Heart right ventricle (tissue), 16 donors: ENCODE measurements around the gene UBE2C. TPM values are rescaled to one million over a fixed set of nuclear protein-coding genes. Genes with fewer than 3 reads are reported as not detected.
A peak's percentile ranks its signal among the peaks of the same experiment; 100 is the strongest.

Experiments
- ATAC-seq, 8 donors: fragments of 200-7000 bp; cut with Tn5 transposase; one replicate each; pipeline ENCODE4 v1.9.1; 2020; ENCODE audit warnings: mild to moderate bottlenecking in 8 of 8, moderate library complexity in 8 of 8, moderate number of reproducible peaks in 1 of 8
- DNase-seq, 2 donors: peaks; one replicate each; pipeline ENCODE4 v3.0.0-alpha.2; 2020
- H3K27ac ChIP-seq, 10 donors: fragments of 200-600 bp; sonication (generic) in 2 of 10; one replicate each; pipeline versions ENCODE4 v1.5.0 to v1.8.0; 2020 to 2022; ENCODE audit warnings: mild to moderate bottlenecking in 3 of 10
- H3K27me3 ChIP-seq, 7 donors: fragments of 200-600 bp; one replicate each; pipeline ENCODE4 v1.8.0; 2021 to 2022; ENCODE audit warnings: mild to moderate bottlenecking in 2 of 7
- H3K36me3 ChIP-seq, 9 donors: fragments of 200-600 bp; sonication (generic) in 1 of 9; one replicate each; pipeline versions ENCODE4 v1.5.0 to v1.8.0; 2020 to 2022; ENCODE audit warnings: mild to moderate bottlenecking in 2 of 9
- H3K4me1 ChIP-seq, 9 donors: fragments of 200-600 bp; sonication (generic) in 1 of 9; one replicate each; pipeline versions ENCODE4 v1.5.0 to v1.8.0; 2020 to 2022; ENCODE audit warnings: mild to moderate bottlenecking in 4 of 9
- H3K4me3 ChIP-seq, 10 donors: fragments of 200-600 bp; sonication (generic) in 2 of 10; one replicate each; pipeline versions ENCODE4 v1.5.0 to v1.8.0; 2020 to 2022; ENCODE audit warnings: mild to moderate bottlenecking in 7 of 10, moderate library complexity in 2 of 10
- H3K9me3 ChIP-seq, 11 donors: fragments of 200-600 bp in 10 of 11; sonication (generic) in 2 of 11; one replicate each; pipeline versions ENCODE4 v1.5.0 to v1.8.0; 2013 to 2022; ENCODE audit warnings: mild to moderate bottlenecking in 2 of 11, control low read depth in 1 of 11, moderate library complexity in 1 of 11
- WGBS, 2 donors: extraction: QIAGEN DNeasy Blood & Tissue Kit; methylation state at CpG; one replicate each; pipeline ENCODE4 v1.1.7; 2013; ENCODE audit warnings: inconsistent platforms in 1 of 2; 5-methylcytosine and 5-hydroxymethylcytosine counted together
- intact Hi-C, 10 donors: fragments of 100-400 bp; cut with DNase I; formaldehyde crosslinking; loops; one replicate each; pipeline versions ENCODE4 v1.11.1 to v1.14.2; 2022
- polyA plus RNA-seq, 2 donors: library from polyadenylated mRNA; stranded (reverse); fragments of 200-250 nt; gene quantifications; one replicate each; pipeline ENCODE4 v1.2.3, GENCODE V29; 2013
- total RNA-seq, 10 donors: library from RNA; stranded (reverse); fragmentation: NEBNext Ultra II Directional in 3 of 10; extraction: Animal tissue kit (Norgen Biotek cat#: 25700) in 3 of 10; gene quantifications; one replicate each; pipeline versions ENCODE4 v1.2.1 to v1.2.4, GENCODE V29; 2021 to 2023
- TF ChIP-seq, protein P1 (sequence below), 9 donors: fragments of 200-600 bp; sonication (generic) in 2 of 9; IDR thresholded peaks; one replicate each; pipeline versions ENCODE4 v1.5.0 to v1.8.0; 2021 to 2022; ENCODE audit warnings: antibody characterized with exemption in 9 of 9, mild to moderate bottlenecking in 5 of 9, moderate library complexity in 1 of 9
- donor health status: Arrhythmogenic right ventricular cardiomyopathy.
- donor health status: ischemic (EF 13 %, LVEDD 7.1; RV severe dilation, severe dysfunction).
- donor health status: healthy with polysubstance abuse.
- donor health status: DM: no; HTN: yes; CAD: no.
- donor health status: DM: no; HTN: no; CAD: no.
- donor health status: ischemic (EF 25% LVEDD 6.9; RV normal size, moderate dysfunction).
- donor health status: ischemic (EF 25% LVEDD 5.7; RV mildly dilated, moderate dysfunction).
- donor health status: healthy.
- donor health status: DM: yes; HTN: yes; CAD: no.
- donor health status: Ischemic cardiomyopathy.
- donor health status: ischemic (EF 35%, LVEDD 5.7; RV mildly dilated, moderate dysfunction).
- donor health status: nonischemic (EF 11% LVEDD 7.7; RV severe dilation, severe dysfunction).
- donor health status: DM: yes; HTN: yes; CAD: no.
- donor health status: PGD.
- donor health status: ischemic (EF 29% LVEDD 5.4; RV normal size, mild dysfunction).
- donor health status: nonischemic (EF 23%, LVEDD 6.1; RV moderate dilation, normal function).

Gene UBE2C
- total and polyA plus RNA-seq, 12 donors, result 0.37 to 8.6 (median 1.1) TPM; not detected in 2

DNA sequence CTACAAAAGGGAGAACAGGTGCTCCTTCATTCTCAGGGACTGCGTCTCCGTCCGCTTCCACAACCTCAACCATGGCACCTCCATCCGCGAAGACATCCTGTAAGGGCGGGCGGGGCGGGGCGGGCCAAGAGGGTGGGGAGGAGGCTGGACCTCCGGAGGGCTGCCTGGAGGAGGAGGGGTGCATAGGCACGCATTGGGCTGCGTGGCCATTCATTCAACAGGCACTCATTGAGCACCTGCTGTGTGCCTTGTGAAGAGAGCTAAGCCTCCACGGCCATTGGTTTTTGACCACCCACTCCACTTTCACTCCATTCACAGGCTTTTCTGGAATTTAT lies 45.4 kb downstream of the UBE2C start:
- WGBS, 2 donors, result 11 to 12% methylated on average over 13 of the region's 13 CpGs
- TF ChIP-seq, protein P1, sequence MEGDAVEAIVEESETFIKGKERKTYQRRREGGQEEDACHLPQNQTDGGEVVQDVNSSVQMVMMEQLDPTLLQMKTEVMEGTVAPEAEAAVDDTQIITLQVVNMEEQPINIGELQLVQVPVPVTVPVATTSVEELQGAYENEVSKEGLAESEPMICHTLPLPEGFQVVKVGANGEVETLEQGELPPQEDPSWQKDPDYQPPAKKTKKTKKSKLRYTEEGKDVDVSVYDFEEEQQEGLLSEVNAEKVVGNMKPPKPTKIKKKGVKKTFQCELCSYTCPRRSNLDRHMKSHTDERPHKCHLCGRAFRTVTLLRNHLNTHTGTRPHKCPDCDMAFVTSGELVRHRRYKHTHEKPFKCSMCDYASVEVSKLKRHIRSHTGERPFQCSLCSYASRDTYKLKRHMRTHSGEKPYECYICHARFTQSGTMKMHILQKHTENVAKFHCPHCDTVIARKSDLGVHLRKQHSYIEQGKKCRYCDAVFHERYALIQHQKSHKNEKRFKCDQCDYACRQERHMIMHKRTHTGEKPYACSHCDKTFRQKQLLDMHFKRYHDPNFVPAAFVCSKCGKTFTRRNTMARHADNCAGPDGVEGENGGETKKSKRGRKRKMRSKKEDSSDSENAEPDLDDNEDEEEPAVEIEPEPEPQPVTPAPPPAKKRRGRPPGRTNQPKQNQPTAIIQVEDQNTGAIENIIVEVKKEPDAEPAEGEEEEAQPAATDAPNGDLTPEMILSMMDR (IDR thresholded peaks at IDR 0.05), result no peak
- Histone ChIP-seq H3K27ac (peak overlapping the region in 9 of 10 donors; percentile 77 to 96 (median 88)), H3K36me3 (peaks cover 0 to 30% (median 0%) of the 10 kb centered on the region in 9 donors), H3K9me3 (no peaks in the 10 kb centered on the region), H3K27me3 (no peaks in the 10 kb centered on the region), H3K4me3 (peak overlapping the region; percentile 60 to 99 (median 86)), H3K4me1 (peaks cover 10 to 42% (median 35%) of the 10 kb centered on the region in 9 donors)
- ATAC-seq (peak in 3 of 8 donors; percentile 15 to 26 (median 24)), DNase-seq (no peak)
- intact Hi-C loops, result loop anchor here in 1 of 10 donors (2.0 kb wide), 1 partner anchor 23 kb away; no protein-coding TSS in a partner anchor

DNA sequence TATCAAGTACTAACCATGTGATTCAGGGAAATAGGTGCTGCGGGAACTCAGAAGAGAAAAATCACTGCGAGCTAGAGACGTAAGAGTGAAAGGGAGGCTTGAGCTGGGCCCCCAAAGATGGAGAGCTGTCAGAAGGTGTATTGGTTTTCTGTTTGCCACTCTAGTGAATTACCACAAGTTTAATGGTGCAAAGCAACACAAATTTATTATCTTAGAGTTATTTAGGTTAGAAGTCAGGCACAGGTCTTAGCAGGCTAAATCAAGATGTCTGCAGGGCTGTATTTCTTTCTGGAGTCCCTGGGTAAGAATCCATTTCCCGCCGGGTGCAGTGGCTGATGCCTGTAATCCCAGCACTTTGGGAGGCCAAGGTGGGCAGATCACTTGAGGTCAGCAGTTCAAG lies 47.5 kb downstream of the UBE2C start:
- no peak overlapping the region for H3K4me3 ChIP-seq
- ATAC-seq, result no peak
- H3K4me1 ChIP-seq, result peaks cover 10 to 33% (median 31%) of the 10 kb centered on the region in 9 donors
- H3K27ac ChIP-seq, result no peak overlapping the region
- H3K9me3 ChIP-seq, result no peaks in the 10 kb centered on the region
- H3K27me3 ChIP-seq, result no peaks in the 10 kb centered on the region
- peaks cover 0 to 10% (median 0%) of the 10 kb centered on the region in 9 donors for H3K36me3 ChIP-seq
- 94 to 96% methylated on average over 5 of the region's 5 CpGs for WGBS, 2 donors
- TF ChIP-seq, protein P1 (IDR thresholded peaks at IDR 0.05), result no peak
- intact Hi-C loops, result no loop called here
- no peak for DNase-seq

DNA sequence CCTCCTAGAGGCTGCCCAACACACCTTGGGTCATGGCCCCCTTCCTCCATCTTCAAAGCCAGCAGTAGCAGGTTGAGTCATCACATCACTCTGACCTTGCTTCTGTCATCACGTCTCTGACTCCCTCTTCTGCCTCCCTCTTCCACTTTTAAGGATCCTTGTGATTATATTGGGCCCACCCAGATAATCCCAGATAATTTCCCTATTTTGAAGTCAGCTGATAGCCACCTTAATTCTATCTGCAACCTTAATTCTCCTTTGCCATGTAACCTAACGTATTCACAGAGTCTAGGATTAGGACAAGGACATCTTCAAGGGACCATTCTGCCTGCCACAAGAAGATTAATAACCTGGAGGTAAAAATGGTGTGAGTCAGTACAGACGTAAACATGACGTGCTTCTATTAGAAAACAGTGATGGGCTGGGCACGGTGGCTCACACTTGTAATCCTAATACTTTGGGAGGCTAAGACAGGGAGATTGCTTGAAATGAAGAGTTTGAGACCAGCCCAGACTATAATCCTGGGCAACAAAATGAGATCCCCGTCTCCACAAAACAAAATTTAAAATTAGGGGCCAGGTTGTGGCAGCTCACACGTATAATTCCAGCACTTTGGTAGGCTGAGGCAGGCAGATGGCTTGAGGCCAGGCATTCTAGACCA lies 48.2 kb downstream of the UBE2C start:
- ATAC-seq, result no peak

DNA sequence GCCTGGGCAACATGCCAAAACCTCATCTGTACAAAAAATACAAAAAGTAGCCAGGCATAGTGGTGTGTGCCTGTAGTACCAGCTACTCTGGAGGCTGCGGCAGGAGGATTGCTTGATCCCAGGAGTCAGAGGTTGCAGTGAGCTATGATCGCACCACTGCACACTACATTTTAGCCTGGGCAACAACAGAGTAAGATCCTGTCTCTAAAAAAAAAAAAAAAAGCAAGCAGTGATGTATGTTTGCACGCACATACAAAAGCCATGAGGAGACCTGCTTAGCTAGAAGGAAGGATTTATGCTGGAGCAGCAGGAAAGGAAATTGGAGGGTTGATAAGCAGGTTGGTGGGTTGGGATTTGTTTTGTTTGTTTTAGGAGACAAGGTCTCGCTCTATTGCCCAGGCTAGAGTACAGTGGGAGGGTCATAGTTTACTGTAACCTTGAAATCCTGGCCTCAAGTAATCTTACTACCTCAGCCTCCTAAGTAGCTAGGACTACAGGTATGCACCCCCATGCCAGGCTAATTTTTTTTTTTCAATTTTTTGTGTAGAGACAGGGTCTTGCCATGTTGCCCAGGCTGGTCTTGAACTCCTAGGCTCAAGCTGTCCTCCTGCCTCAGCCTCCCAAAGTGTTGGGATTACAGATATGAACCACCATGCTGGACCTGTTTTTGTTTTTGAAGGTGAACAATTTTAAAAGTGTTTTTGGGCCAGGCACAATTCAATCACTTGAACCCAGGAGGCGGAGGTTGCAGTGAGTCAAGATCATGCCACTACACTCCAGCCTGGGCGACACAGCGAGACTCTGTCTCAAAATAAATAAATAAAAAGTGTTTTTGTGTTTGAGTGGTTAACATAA lies 49.0 kb downstream of the UBE2C start:
- no peak for ATAC-seq
- TF ChIP-seq, protein P1 (IDR thresholded peaks at IDR 0.05), result no peak
- H3K27me3 ChIP-seq, result no peaks in the 10 kb centered on the region
- H3K4me1 ChIP-seq, result peaks cover 0 to 18% (median 16%) of the 10 kb centered on the region in 9 donors
- no peak overlapping the region for H3K27ac ChIP-seq
- no peak for DNase-seq
- WGBS, 2 donors, result 93 to 94% methylated on average over 7 of the region's 7 CpGs
- no peaks in the 10 kb centered on the region for H3K9me3 ChIP-seq
- H3K36me3 ChIP-seq, result peaks cover 0 to 5% (median 0%) of the 10 kb centered on the region in 9 donors
- no peak overlapping the region for H3K4me3 ChIP-seq
- intact Hi-C loops, result no loop called here

More for the DNA sequence above, 48.2 kb downstream of the UBE2C start:
- DNase-seq, result no peak
- Histone ChIP-seq H3K27me3 (no peaks in the 10 kb centered on the region), H3K4me1 (peaks cover 6 to 26% (median 23%) of the 10 kb centered on the region in 9 donors), H3K4me3 (no peak overlapping the region), H3K9me3 (no peaks in the 10 kb centered on the region), H3K36me3 (peaks cover 0 to 5% (median 0%) of the 10 kb centered on the region in 9 donors), H3K27ac (no peak overlapping the region)
- intact Hi-C loops, result no loop called here
- 71 to 72% methylated on average over 7 of the region's 7 CpGs for WGBS, 2 donors
- TF ChIP-seq, protein P1 (IDR thresholded peaks at IDR 0.05), result no peak
